ENCODE data around the gene MYO16. TPM values are rescaled to one million over a fixed set of nuclear protein-coding genes. Genes with fewer than 3 reads are reported as not detected.

Gene MYO16
- total RNA-seq, 1 experiment from 2014 or later, result not detected

DNA sequence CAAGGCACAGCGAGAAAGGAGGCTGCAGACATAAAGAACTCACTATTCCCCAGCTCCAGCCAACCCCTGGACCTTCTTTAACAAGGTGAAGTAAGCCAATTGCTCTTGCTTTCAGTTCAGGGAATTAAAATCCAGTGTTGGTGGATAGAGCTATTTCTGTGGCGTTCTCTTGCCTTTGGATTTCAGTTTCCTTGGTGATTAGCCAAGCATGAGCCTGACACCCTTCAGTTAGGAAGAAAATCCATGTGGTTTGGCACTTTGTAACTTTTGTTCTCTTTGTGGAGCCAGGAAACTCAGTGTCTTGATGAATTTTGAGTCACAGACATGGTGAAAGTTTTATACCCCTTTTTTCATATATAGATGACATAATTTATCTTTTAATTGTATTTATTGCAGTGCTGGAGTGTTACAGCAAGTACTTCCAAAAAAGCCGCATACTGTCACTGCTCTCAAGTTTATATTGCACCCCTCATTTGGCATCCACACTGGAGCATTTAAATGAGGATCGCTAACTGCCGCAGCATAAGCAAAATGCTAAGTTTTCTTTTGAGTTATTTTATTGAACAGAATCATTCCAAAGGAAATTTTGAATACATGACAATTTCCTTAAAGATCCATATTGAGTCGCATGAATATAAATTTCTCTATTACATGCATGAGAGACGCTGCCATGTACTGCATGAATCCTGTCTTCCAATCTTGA lies 406.8 kb downstream of the MYO16 start:
- Histone ChIP-seq H2BK120ac (ENCODE audit: low read depth, low read length, poor library complexity, severe bottlenecking) (no peak overlapping the region), H3K9me3 (ENCODE audit: control insufficient read depth, low read depth, low read length) (no peaks in the 10 kb centered on the region), H3K27me3 (ENCODE audit: insufficient read depth, low read length) (no peaks in the 10 kb centered on the region), H3K9ac (ENCODE audit: extremely low read depth, insufficient read length, low read length) (no peak overlapping the region), H3K23ac (ENCODE audit: insufficient read length, low read depth, low read length) (no peak overlapping the region), H3K4me1 (ENCODE audit: insufficient read depth, low read length) (no peaks in the 10 kb centered on the region), H3K14ac (ENCODE audit: insufficient read depth, low read length) (no peak overlapping the region), H4K8ac (replicated peaks; ENCODE audit: insufficient read length, low read depth, low read length) (no peak overlapping the region), H3K4ac (ENCODE audit: low read depth, low read length) (no peak overlapping the region), H2AFZ (ENCODE audit: low read length) (no peak overlapping the region), H2BK20ac (ENCODE audit: low read depth, low read length, poor library complexity, severe bottlenecking) (no peak overlapping the region), H3K79me1 (ENCODE audit: insufficient read depth, low read depth, low read length, poor library complexity, severe bottlenecking) (no peaks in the 10 kb centered on the region), H4K91ac (ENCODE audit: insufficient read length, low read depth, low read length) (no peak overlapping the region), H2BK5ac (ENCODE audit: insufficient read length, low read length) (no peak overlapping the region), H2BK12ac (ENCODE audit: insufficient read length, low read depth, low read length) (no peak overlapping the region), H3K56ac (ENCODE audit: insufficient read length, low read depth, low read length) (no peak overlapping the region), H3K27ac (ENCODE audit: insufficient read length, low read depth, low read length) (no peak overlapping the region), H3K23me2 (ENCODE audit: insufficient read length, low read depth, low read length, poor library complexity, severe bottlenecking) (no peaks in the 10 kb centered on the region), H3K79me2 (ENCODE audit: insufficient read depth, low read length) (no peaks in the 10 kb centered on the region), H3K4me2 (ENCODE audit: insufficient read depth, insufficient read length, low read length) (no peak overlapping the region), H4K5ac (ENCODE audit: insufficient read length, low read depth, low read length) (no peak overlapping the region), H4K20me1 (ENCODE audit: control insufficient read depth, insufficient read depth, insufficient read length) (no peaks in the 10 kb centered on the region), H3K18ac (ENCODE audit: insufficient read length, low read depth, low read length) (no peak overlapping the region), H2AK5ac (ENCODE audit: insufficient read length, low read length) (no peak overlapping the region), H2BK15ac (ENCODE audit: low read depth, low read length) (no peak overlapping the region), H3T11ph (ENCODE audit: low read length) (no peak overlapping the region)
- H3K27ac Mint-ChIP-seq, result no peak overlapping the region; a peak in 1 of 7 replicates
- no peaks in the 10 kb centered on the region; a peak in 1 of 7 replicates for H3K36me3 Mint-ChIP-seq (ENCODE audit: insufficient read depth in 1 of 3, low read depth in 3 of 3)
- no peak for TF ChIP-seq CTCF (conservative IDR thresholded peaks at IDR 0.05)
- peaks cover 0 to 2% of the 10 kb centered on the region in 2 experiments; a peak in 3 of 5 replicates for H3K9me3 Mint-ChIP-seq
- no peak overlapping the region for H3K4me3 Mint-ChIP-seq
- H3K4me1 Mint-ChIP-seq, result no peaks in the 10 kb centered on the region
- no peak for DNase-seq
- WGBS (ENCODE audit: extremely low coverage, insufficient read length, low lambda C conversion rate), result no CpG with 5 or more reads among the region's 7 CpGs
- no peaks in the 10 kb centered on the region for H3K27me3 Mint-ChIP-seq (ENCODE audit: low read depth)
